ENCODE data around the gene PIGS. TPM values are rescaled to one million over a fixed set of nuclear protein-coding genes. Genes with fewer than 3 reads are reported as not detected.

Gene PIGS
- total and polyA plus RNA-seq, 12 donors = 9.0 to 69.3 (median 48.5) TPM

GRCh38 chr17:28518132-28518531 lies 53.2 kb downstream of the PIGS start:
- WGBS, 2 donors = 63 to 64% methylated on average over 6 of the region's 6 CpGs
- no peak for TF ChIP-seq CTCF (IDR thresholded peaks at IDR 0.05)
- H3K27me3 ChIP-seq = peaks cover 0 to 27% (median 6%) of the 10 kb centered on the region in 7 donors
- H3K36me3 ChIP-seq = no peaks in the 10 kb centered on the region
- intact Hi-C loops (cut with DNase I) = no loop called here
- DNase-seq = no peak
- ATAC-seq = no peak
- no peak overlapping the region for H3K27ac ChIP-seq
- H3K4me3 ChIP-seq = no peak overlapping the region
- H3K9me3 ChIP-seq = no peaks in the 10 kb centered on the region
- H3K4me1 ChIP-seq = no peaks in the 10 kb centered on the region

- peaks cover 0 to 49% (median 23%) of the 10 kb centered on the region in 7 donors for H3K27me3 ChIP-seq
- H3K4me3 ChIP-seq = no peak overlapping the region
- no peak for ATAC-seq
- no peak overlapping the region for H3K27ac ChIP-seq
- no peaks in the 10 kb centered on the region for H3K4me1 ChIP-seq
- 96% methylated on average over 1 of the region's 1 CpG for WGBS, 2 donors
- intact Hi-C loops (cut with DNase I) = no loop called here
- no peak for DNase-seq
- no peak for TF ChIP-seq CTCF (IDR thresholded peaks at IDR 0.05)
- no peaks in the 10 kb centered on the region for H3K9me3 ChIP-seq
- no peaks in the 10 kb centered on the region for H3K36me3 ChIP-seq
Measured at GRCh38 chr17:28515518-28515917, 55.8 kb downstream of the PIGS start.

- Histone ChIP-seq H3K4me3 (no peak overlapping the region), H3K36me3 (no peaks in the 10 kb centered on the region), H3K27me3 (peaks cover 0 to 54% (median 28%) of the 10 kb centered on the region in 7 donors), H3K9me3 (no peaks in the 10 kb centered on the region), H3K4me1 (no peaks in the 10 kb centered on the region), H3K27ac (no peak overlapping the region)
- WGBS, 2 donors = 61 to 65% methylated on average over 16 of the region's 16 CpGs
- DNase-seq (no peak), ATAC-seq (no peak)
- no peak for TF ChIP-seq CTCF (IDR thresholded peaks at IDR 0.05)
- intact Hi-C loops (cut with DNase I) = no loop called here
Measured at GRCh38 chr17:28514561-28515002, 56.7 kb downstream of the PIGS start.

GRCh38 chr17:28513476-28513875 lies 57.8 kb downstream of the PIGS start:
- H3K27ac ChIP-seq = no peak overlapping the region
- DNase-seq = no peak
- no peaks in the 10 kb centered on the region for H3K4me1 ChIP-seq
- WGBS, 2 donors = 65 to 72% methylated on average over 7 of the region's 7 CpGs
- H3K36me3 ChIP-seq = no peaks in the 10 kb centered on the region
- H3K27me3 ChIP-seq = peaks cover 0 to 63% (median 39%) of the 10 kb centered on the region in 7 donors
- H3K9me3 ChIP-seq = no peaks in the 10 kb centered on the region
- ATAC-seq = no peak
- intact Hi-C loops (cut with DNase I) = no loop called here
- H3K4me3 ChIP-seq = no peak overlapping the region
- no peak for TF ChIP-seq CTCF (IDR thresholded peaks at IDR 0.05)
